SH-SY5Y (cell line): ENCODE results near the gene MOB2.

ENCODE experiments used
- GATA2 ChIP-seq: IDR thresholded peaks from 2 replicates; pipeline ENCODE4 v1.6.1; 2011; ENCODE audit warnings: mild to moderate bottlenecking, low read depth, low read length
- GATA3 ChIP-seq: IDR thresholded peaks from 2 replicates; pipeline ENCODE4 v1.6.1; 2011; ENCODE audit warnings: low read depth, mild to moderate bottlenecking, low read length, moderate library complexity

The MOB2 gene

DNA sequence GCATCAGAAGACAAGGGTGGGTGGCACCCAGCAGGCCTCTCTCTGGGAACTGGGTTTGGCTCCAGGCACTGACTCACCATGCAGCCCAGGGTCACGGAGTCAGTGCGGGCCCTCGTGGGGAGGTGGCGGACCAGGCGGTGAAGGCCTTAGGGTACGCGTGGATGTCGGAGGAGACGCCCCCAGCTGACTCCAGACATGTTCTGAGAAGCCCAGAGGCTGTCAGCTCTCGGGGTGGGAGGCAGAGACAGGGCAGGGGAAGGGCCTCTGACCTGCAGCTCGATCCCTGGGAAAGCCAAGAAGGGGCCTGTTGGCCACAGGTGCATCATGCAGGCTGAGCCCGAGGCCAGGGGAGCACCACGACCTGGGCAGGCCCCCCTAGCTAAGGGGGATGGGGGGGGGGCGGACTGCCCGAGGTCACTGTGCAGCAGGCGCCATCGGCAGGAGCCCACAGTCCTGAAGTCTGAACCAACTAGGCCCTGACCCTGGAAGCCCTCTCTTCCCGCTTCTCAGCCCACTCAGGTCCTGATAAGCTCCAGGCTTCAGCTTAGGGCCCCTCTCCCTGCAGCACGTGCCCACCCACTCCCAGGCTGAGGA lies 18.0 kb downstream of the MOB2 start:
- TF ChIP-seq GATA2 (no peak), GATA3 (no peak)

DNA sequence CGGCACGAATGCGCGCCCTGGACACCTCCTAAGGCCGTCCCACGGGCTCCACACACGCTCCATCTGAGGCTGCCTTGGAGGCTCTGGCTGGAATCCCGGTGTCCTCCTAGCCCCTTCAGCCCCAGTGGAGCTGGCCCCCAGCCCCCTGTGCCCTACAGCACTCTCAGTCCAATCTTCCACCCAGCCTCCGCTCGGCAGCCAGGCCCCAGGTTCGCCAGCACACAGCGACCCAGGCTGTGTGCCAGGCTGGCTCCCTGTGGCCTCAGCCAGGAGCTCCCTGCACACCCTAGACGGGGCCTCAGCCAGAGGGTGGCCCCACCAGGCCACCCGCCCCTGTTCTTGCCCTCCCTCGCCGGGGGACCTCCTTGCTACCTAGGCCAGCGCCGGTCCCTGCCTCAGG lies 18.6 kb downstream of the MOB2 start:
- no peak for TF ChIP-seq GATA3
- no peak for TF ChIP-seq GATA2

DNA sequence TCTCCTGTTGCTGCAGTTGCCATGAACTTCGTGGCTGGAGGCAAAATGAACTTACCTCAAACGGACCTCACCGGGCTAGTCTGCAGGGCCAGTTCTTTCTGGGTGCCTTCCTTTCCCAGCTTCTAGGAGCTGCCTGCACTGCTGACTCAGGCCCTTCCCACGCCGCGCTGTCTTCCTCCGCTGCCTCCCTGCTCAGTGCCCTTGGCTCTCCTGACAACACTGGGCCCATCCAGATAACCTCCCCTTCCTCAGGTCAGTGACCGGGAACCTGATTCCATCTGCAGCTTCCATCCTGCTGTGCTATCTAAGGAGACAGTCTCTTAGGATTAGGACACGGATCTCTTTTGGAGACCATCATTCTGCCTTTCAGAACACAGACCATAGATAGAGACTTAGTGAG lies 19.3 kb downstream of the MOB2 start:
- no peak for TF ChIP-seq GATA2
- TF ChIP-seq GATA3 = no peak

DNA sequence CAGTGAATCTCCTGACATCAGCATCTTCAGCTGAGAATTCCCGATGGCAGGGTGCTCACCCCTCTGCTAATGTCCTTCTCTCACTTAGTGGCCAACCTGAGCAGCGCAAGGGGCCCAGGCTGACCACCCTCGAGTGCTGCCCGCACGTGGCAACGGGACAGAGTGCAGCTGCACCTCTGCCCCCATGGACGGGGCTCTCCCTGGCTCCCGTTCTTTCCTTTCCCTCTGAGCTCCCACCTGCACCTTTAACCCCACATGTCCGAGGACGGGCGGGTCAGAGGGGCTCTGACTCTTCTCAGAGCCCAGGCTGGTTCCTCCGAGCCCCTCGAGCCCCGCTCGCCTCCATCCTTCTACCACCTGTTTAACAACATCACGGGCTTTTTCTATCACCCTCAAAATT lies 19.8 kb downstream of the MOB2 start:
- no peak for TF ChIP-seq GATA2
- no peak for TF ChIP-seq GATA3

DNA sequence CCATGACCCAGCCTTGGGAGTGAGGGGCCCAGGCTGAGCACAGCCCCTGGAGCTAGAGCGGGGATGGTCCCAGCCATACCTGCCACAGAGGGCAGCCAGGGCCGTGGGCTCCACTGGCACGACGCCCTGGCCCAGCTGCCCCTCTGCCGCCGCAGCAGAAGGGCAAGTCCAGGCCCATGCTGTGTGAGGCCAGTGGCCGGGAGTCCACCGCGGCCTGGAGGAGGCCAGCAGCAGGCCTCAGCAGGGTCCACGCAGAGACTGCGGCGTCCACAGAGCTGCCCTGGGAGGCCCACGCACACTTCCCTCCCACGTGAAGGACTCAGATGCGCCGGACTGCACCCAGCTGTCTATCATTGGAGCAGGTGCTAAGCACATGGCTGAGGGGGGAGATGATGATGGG lies 23.5 kb downstream of the MOB2 start:
- TF ChIP-seq GATA3 (no peak), GATA2 (no peak)

DNA sequence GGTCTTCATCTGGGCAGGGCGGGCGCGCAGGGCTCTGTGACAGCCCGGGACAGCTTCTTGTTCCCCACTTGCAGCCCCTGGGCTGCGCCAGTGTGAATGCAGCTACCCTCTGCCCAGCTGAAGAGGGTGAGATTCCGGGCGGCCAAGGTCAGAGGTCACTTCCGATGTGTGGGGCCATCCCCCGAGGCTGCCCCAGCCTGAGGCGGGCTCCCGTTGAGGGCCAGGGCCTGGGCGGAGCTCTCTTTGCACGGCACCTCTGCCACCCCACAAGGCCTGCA lies 23.9 kb downstream of the MOB2 start:
- no peak for TF ChIP-seq GATA3
- TF ChIP-seq GATA2 = no peak

DNA sequence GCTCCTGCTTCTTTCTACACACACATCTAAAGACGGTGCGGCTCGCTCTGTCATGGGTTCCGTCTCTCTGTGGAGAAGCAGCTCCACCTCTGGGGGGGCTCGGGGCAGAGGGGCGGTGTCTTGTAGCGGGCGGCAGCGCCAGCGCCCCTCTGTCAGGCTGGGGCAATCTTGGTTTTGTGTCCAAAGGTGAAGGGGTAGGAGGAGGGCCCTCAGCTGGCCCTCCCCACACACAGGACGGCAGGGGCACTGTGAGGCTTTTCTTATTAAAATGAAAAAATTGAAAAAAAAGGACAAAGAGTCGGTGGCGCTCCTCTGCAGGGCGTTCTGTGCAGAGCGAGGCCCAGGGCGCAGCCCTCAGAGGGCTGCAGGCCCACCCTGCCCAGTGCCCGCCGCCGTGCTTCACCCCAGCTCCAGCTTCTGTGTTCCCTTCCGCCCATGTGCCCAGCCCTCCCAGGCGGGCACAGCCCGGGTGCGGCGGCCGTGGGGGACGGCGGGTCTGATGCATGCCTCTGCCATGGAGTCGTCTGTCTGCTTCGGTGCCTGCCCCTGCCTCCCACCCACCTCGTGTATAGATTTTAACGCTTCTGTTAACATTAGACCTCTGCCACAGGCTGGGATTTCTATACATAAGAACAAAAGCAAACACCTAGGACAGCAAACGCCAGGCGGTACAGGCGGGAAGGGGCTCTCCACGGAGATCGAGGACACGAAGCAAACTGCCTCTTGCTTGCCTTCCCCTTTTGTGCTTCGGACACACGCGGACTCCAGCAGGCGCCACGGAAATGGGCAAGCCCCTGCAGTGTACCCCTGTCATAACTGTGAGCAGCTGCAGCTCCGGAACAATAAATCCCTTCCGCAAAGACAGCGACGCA lies 24.5 kb downstream of the MOB2 start:
- no peak for TF ChIP-seq GATA3
- TF ChIP-seq GATA2 = no peak

DNA sequence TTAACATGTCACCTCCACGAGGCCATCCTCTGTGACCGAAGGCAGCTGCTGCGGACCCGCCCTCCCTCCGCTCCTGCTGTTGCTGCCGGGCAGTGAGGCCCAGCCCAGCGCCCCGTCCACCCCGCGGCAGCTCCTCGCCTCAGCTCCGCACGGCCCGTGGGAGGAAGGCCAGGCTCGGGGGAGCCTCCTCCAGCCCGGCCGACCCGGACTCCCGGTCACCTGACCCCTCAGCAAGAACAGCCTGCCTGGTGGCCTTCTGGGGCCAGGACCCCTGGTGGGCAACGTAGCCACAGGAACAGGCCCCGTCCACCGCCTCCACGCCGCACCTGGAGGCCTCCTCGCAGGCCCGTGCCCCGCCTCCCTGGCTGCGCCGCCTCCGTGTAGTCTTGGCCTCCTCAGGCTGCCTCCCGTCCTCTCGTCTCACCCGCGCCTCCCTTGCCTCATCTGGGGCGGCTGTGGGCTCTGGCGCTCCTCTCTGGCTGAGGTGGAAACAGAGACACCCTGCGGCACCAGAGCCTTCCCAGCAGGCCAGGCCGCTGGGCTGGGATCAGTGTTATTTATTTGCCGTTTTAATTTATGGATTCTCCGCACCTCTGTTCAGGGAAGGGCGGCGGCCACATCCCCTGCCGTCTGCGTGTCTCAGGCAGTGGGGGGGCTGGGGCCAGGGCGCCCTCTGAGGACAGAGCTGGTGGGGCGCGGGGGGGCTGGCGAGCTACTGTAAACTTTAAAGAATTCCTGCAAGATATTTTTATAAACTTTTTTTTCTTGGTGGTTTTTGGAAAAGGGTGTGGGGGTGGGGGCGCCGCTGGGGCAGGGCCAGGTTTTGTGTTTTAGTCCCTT lies 25.4 kb downstream of the MOB2 start:
- no peak for TF ChIP-seq GATA2
- TF ChIP-seq GATA3 = no peak

DNA sequence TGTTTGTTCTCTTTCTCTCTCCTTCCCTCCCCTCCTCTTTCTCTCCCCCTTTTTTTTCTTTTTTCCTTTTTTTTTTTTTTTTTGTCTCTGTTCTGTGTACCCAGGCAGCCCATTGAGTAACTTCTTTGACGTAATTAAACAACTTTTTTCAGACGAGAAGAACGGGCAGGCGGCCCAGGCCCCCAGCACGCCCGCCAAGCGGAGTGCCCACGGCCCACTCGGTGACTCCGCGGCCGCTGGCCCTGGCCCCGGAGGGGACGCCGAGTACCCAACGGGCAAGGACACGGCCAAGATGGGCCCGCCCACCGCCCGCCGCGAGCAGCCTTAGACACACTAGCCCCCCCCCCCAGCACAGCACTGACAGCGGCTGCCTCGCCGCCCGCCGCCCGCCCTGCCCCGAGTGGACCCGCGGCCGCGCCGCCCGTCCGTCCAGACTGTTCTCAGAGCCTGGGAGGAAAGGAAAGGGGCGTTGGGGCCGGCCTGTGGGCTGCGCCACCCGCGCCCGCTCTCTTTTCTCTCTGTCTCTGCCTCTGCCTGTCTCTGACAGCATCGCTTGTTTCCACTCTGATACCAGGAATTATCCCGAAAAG lies 26.1 kb downstream of the MOB2 start:
- TF ChIP-seq GATA2 (no peak), GATA3 (no peak)

DNA sequence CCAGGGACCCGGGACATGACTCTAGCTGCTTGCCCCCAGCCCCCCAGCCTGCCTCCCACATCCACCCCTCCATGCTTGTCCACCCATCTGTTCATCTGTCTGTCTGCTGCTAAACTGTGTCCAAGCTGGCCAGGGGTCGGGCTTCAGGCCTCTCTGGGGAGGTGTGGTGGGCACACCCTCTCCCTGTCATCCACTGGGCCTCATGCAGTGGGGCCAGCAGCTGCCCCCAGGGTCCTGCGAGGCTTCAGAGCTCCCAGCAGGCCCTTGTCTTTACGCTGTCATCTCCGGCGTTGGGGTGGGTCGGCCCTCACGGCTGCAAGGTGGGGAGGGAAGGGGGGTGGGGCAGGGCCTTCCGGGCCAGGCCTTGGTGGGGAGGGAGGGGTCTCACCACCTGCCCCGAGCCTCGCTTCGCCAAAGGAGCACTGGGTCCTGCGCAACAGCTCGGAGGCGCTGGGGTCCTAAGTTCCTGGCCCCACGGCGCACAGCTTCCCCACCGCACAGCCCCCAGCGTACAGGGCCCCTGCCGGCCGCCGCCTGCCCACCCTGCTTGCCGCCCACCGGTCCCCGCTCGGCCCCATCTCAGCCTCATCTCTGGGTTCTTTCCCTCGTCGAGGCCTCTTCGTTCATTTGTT lies 26.7 kb downstream of the MOB2 start:
- TF ChIP-seq GATA2 (no peak), GATA3 (no peak)

DNA sequence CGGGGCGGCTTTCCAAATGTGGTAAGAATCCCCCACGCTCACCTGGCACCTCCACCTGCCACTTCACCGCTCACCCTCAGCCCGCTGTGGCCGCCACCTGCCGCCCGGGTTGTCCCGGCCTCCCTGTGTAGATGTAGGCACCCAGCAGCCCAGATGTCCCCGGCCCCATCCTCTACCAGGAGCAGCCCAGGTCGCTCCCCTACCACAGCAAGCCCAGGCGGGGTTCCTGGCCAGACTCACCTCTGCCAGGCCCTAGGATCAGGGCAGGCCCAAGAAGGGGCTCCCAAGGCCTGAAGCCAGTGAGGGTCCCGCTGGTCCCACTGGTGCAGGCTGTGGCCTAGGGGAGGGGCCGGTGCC lies 27.4 kb downstream of the MOB2 start:
- TF ChIP-seq GATA3 (no peak), GATA2 (no peak)

DNA sequence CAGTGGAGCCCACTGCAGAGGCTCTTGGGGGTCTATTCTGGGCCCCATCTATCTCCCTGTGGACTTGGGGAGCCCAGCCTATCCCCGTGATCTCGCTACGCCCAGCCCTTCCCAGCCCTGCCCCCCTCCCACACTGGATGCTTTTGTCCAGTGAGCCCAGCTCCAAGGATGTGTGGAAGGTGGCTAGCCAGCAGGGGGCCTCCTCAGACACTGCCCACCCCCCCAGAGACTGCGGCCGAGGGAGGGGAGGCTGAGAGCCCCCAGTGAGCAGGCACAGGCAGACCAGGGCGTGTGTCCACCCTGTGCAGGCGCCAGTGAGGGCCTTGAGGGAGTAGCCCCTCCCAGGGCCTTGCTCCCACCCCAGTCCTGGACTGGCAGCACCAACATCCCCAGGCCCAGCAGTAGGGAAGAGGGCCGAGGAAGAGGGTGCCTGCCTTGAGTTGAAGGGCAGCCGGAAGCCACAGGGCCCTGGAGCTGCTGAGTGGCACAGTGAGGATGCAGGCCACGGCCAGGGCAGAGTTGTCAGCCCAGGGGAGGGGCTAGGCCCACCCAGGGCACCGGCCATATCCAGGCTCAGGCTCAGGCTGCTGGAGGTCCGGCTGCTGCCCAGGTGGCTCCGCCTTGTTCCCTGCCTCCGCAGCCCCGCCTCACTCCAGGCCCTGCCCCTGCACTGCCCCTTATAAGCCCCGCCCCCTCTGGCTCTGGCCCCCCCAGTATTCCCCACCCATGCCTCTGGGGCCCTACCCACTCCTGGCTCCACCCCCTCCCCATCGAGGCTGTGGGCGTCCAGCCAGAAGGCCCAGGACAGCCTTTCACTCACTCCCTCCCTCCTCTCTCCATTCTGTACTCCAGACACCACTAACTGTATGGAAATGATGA lies 28.0 kb downstream of the MOB2 start:
- TF ChIP-seq GATA2 (no peak), GATA3 (no peak)

DNA sequence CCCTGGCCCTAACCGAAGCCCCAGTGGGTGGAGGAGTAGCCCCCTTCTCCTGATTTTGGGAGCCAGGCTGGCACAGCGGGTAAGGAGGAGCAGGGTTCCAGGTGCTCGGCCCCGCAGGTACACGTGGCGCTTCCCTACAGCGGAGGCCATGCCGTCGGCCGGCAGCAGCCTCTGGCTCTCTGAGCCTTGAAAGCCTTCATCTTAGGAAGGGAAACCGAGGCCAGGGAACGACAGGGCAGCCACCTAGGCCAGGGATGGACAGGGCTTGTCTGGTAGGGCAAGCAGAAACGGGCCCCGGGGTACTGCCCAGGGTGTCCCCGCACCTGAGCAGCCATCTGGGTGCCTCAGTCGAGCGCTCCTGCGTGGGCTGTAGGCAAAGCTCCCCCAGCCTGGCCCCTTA lies 28.7 kb downstream of the MOB2 start:
- TF ChIP-seq GATA2 (no peak), GATA3 (no peak)

DNA sequence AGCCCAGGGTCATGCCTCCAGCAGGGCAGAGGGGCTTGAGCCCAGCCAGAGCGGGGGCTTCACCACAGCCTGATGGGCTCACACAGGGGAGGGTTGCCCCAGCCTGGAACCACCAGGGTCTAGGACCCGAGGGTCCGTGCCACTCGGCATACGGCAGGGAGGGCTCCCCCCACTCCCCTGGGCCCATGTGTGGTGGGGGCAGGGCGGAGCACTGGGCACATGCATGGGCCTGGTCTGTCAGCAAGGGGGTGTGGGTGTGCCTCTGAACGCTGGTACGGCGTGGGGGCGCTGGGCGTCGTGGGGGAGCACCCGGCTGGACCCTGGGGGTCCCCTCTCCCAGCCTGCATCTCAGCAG lies 29.3 kb downstream of the MOB2 start:
- no peak for TF ChIP-seq GATA3
- no peak for TF ChIP-seq GATA2
